Glutamatergic neuron (in vitro differentiated cells): ENCODE data around the gene QSOX1. TPM values are rescaled to one million over a fixed set of nuclear protein-coding genes. Genes with fewer than 3 reads are reported as not detected.

Source experiments
- DNase-seq: peaks from one replicate; pipeline ENCODE4 v3.0.0; 2022
- H3K27ac Mint-ChIP-seq: one replicate; pipeline ENCODE4 v1.8.0; 2020; ENCODE audit warnings: mild to moderate bottlenecking, mixed read lengths, inconsistent platforms; ENCODE audit not compliant: unreplicated experiment
- H3K27me3 Mint-ChIP-seq: one replicate; pipeline ENCODE4 v1.8.0; 2020; ENCODE audit warnings: mild to moderate bottlenecking, moderate library complexity, mixed read lengths, inconsistent platforms; ENCODE audit not compliant: unreplicated experiment
- H3K36me3 Mint-ChIP-seq: one replicate; pipeline ENCODE4 v1.8.0; 2020; ENCODE audit warnings: mild to moderate bottlenecking, mixed read lengths, inconsistent platforms; ENCODE audit not compliant: unreplicated experiment
- H3K4me1 Mint-ChIP-seq: one replicate; pipeline ENCODE4 v1.8.0; 2020; ENCODE audit warnings: mild to moderate bottlenecking, low read depth, mixed read lengths, inconsistent platforms; ENCODE audit not compliant: unreplicated experiment
- H3K4me3 Mint-ChIP-seq: one replicate; pipeline ENCODE4 v1.8.0; 2020; ENCODE audit warnings: mild to moderate bottlenecking, mixed read lengths, inconsistent platforms; ENCODE audit not compliant: unreplicated experiment
- H3K9me3 Mint-ChIP-seq: one replicate; pipeline ENCODE4 v1.8.0; 2020; ENCODE audit warnings: mild to moderate bottlenecking, moderate library complexity, mixed read lengths, inconsistent platforms; ENCODE audit not compliant: unreplicated experiment
- total RNA-seq: library from RNA; stranded (reverse); fragmentation: NEBNext Ultra II Directional; extraction: Animal tissue kit (Norgen Biotek cat#: 25700); gene quantifications from one replicate; pipeline ENCODE4 v1.2.1, GENCODE V29; 2021; ENCODE audit not compliant: unreplicated experiment
- TF ChIP-seq, protein P1 (sequence below): fragments of 200-600 bp; sonication (generic); IDR thresholded peaks from one replicate; pipeline ENCODE4 v1.5.0; 2021; ENCODE audit not compliant: partially characterized antibody, unreplicated experiment

QSOX1 gene
- total RNA-seq, 1 donor from 2014 or later, result 46.1 TPM

DNA sequence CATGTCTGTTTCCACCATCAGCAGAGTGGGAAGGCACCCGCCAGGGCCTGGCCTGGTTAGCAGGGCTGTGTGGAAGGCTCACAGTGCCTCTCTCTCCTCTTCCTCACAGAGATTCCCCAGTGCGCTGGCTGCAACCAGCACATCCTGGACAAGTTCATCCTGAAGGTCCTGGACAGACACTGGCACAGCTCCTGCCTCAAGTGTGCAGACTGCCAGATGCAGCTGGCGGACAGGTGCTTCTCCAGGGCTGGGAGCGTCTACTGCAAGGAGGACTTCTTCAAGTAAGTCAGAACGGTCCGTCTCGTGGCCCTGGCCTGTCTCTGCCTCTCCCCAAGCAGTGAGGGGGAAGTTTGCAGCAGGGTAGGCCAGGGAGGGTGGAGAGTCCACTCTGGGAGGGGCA lies 93.5 kb downstream of the QSOX1 start:
- peaks cover 8% of the 10 kb centered on the region for H3K27me3 Mint-ChIP-seq
- peak overlapping the region; percentile 50 for H3K4me3 Mint-ChIP-seq
- peak overlapping the region; percentile 68 for H3K27ac Mint-ChIP-seq
- no peaks in the 10 kb centered on the region for H3K36me3 Mint-ChIP-seq
- no peak for DNase-seq
- TF ChIP-seq, protein P1, sequence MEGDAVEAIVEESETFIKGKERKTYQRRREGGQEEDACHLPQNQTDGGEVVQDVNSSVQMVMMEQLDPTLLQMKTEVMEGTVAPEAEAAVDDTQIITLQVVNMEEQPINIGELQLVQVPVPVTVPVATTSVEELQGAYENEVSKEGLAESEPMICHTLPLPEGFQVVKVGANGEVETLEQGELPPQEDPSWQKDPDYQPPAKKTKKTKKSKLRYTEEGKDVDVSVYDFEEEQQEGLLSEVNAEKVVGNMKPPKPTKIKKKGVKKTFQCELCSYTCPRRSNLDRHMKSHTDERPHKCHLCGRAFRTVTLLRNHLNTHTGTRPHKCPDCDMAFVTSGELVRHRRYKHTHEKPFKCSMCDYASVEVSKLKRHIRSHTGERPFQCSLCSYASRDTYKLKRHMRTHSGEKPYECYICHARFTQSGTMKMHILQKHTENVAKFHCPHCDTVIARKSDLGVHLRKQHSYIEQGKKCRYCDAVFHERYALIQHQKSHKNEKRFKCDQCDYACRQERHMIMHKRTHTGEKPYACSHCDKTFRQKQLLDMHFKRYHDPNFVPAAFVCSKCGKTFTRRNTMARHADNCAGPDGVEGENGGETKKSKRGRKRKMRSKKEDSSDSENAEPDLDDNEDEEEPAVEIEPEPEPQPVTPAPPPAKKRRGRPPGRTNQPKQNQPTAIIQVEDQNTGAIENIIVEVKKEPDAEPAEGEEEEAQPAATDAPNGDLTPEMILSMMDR, result no peak
- H3K4me1 Mint-ChIP-seq, result peaks cover 38% of the 10 kb centered on the region
- peaks cover 7% of the 10 kb centered on the region for H3K9me3 Mint-ChIP-seq

DNA sequence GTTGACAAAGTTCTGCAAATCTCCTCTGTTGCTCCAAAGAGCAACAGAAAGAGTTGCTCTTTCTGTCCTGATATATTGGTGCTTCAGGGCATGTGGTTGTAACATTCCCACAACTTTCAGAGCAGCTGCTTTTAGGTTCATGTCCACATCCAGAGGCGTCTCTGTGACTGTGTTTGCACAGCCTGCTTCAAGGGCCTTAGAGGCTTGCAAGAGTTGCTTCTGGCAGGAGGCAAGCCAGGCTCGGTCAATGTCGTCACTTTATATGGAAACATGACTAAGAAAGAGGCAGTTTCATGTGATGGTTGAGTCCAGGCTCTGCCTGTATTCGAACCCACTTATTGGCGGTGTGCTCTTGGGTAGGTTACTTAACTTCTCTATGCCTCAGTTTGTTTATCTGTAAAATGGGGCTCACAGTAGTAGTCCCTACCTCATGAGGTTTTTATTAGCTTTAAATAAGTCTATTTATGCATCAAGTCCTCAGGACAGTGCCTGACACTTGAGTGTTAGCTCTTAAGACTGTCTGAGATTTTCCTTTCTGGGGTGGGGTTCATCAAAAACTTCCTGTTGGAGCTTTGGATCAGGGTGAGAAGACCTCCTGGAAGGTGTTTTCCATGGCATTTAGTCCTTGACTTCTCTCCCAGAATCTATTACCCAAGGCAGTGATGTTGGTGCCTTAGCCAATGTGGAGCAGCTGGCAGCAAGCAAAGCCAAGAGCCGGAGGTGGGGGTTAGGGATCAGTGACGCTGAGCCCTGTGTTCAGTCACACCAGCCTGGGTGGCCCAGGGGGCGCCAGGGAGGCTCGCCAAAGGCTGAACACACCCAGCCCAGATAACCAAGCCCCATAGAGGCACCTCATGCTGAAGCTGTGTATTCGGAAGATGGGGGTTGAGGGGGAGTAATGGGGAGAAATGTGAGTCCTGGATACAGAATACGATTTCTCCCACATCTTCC lies 94.3 kb downstream of the QSOX1 start:
- H3K4me3 Mint-ChIP-seq, result no peak overlapping the region
- H3K27ac Mint-ChIP-seq, result peak overlapping the region; percentile 68
- H3K4me1 Mint-ChIP-seq, result peaks cover 39% of the 10 kb centered on the region
- TF ChIP-seq, protein P1, result no peak
- DNase-seq, result peak; percentile 53
- peaks cover 7% of the 10 kb centered on the region for H3K9me3 Mint-ChIP-seq
- H3K36me3 Mint-ChIP-seq, result no peaks in the 10 kb centered on the region
- peaks cover 8% of the 10 kb centered on the region for H3K27me3 Mint-ChIP-seq

DNA sequence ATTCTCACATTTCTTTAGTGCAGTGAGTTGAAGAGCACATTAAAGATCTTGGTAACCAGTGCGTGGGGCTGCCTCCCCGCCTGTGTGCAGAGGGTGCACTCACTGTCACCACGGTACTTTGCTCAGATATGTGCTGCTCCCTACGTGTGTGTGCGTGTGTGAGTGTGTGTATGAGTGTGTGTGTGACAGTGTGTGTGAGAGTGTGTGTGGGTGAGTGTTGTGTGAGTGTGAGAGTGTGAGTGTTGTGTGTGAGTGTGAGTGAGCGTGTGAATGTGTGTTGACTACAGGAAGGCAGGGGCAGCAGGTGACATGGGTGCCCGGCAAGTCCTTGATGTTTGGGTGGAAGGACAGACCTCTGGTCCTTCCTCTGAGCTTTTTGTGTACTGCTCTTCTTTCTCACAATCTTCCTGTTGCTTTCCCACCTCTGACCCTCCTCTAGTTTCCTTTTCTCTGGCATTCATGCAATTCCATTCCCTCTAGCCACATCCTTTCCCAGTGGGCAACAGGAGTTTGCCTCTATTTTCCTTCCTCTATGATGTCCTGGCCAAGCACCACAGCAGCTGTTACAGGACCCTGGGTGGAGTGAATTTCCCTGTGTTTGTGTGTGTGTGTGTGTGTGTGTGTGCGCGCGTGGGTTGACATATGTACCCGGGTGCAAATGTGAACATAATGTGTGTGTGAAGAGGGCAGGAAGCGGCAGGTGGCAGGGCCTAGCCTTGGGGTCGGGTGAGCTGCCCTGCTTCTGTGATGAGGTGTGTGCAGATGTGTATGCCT lies 95.2 kb downstream of the QSOX1 start:
- H3K27ac Mint-ChIP-seq, result peak overlapping the region; percentile 46
- peaks cover 41% of the 10 kb centered on the region for H3K4me1 Mint-ChIP-seq
- no peak for DNase-seq
- TF ChIP-seq, protein P1, result no peak
- no peaks in the 10 kb centered on the region for H3K36me3 Mint-ChIP-seq
- peaks cover 8% of the 10 kb centered on the region for H3K27me3 Mint-ChIP-seq
- no peak overlapping the region for H3K4me3 Mint-ChIP-seq
- peaks cover 8% of the 10 kb centered on the region for H3K9me3 Mint-ChIP-seq

DNA sequence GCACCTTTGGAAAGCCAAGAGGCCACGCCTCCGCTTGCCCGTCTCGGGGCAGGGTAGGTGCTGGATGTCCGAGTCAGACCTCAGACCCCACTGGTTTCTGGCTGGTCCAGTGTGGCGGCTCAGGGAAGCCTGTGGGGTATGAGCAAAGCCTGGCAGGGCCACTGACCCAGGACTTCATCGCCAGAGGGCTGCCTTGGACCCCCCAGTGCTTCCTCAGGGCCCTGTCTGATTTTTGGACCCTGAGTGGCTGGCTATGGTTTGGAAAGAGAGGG lies 95.8 kb downstream of the QSOX1 start:
- TF ChIP-seq, protein P1, result no peak
- Mint-ChIP-seq H3K27me3 (peaks cover 9% of the 10 kb centered on the region), H3K4me3 (no peak overlapping the region), H3K36me3 (no peaks in the 10 kb centered on the region), H3K27ac (no peak overlapping the region), H3K4me1 (peaks cover 43% of the 10 kb centered on the region), H3K9me3 (peaks cover 8% of the 10 kb centered on the region)
- no peak for DNase-seq
